Measurements from ENCODE around the gene TMEM203.

Gene TMEM203

GRCh38 chr9:137217276-137218211 lies 12.1 kb upstream of the TMEM203 start:
- peak; percentile 52 to 63 for DNase-seq

- DNase-seq: no peak
Measured at GRCh38 chr9:137216188-137216965, 10.9 kb upstream of the TMEM203 start.

- DNase-seq: no peak
Measured at GRCh38 chr9:137215196-137215986, 9.9 kb upstream of the TMEM203 start.

- no peak for DNase-seq
Measured at GRCh38 chr9:137214620-137215019, 9.2 kb upstream of the TMEM203 start.

GRCh38 chr9:137213160-137214060 lies 8.0 kb upstream of the TMEM203 start:
- no peak for DNase-seq

- no peak for DNase-seq
Measured at GRCh38 chr9:137212520-137212919, 7.1 kb upstream of the TMEM203 start.

- DNase-seq: no peak
Measured at GRCh38 chr9:137211532-137211931, 6.1 kb upstream of the TMEM203 start.

- no peak for DNase-seq
Measured at GRCh38 chr9:137206602-137207001, 1.2 kb upstream of the TMEM203 start.

GRCh38 chr9:137204731-137205125 lies 720 bp downstream of the TMEM203 start:
- no peak for DNase-seq

- no peak for DNase-seq
Measured at GRCh38 chr9:137202966-137203365, 2.5 kb downstream of the TMEM203 start.

- DNase-seq: no peak
Measured at GRCh38 chr9:137201205-137201868, 4.1 kb downstream of the TMEM203 start.

GRCh38 chr9:137200311-137201204 lies 4.9 kb downstream of the TMEM203 start, which contains the start of gene TPRN:
TPRN (minus strand) TSS chr9:137200741; CDS start chr9:137200711, 30 bp downstream.
- DNase-seq: peak; percentile 99

- no peak for DNase-seq
Measured at GRCh38 chr9:137199411-137200121, 5.9 kb downstream of the TMEM203 start.

GRCh38 chr9:137198902-137199283 lies 6.6 kb downstream of the TMEM203 start:
- no peak for DNase-seq

GRCh38 chr9:137198051-137198901 lies 7.2 kb downstream of the TMEM203 start:
- peak in 1 of 2 experiments; percentile 44 for DNase-seq

GRCh38 chr9:137195525-137196220 lies 9.8 kb downstream of the TMEM203 start:
- DNase-seq: peak; percentile 86 to 93

GRCh38 chr9:137194909-137195308 lies 10.5 kb downstream of the TMEM203 start:
- peak in 1 of 2 experiments; percentile 33 for DNase-seq

GRCh38 chr9:137194388-137194787 lies 11.1 kb downstream of the TMEM203 start:
- no peak for DNase-seq

Measured in NCI-H2081 (cell line).